GM20000 (cell line): ENCODE results near the gene TMEM151B.

Experiments
- DNase-seq: peaks from one replicate; pipeline ENCODE4 v3.0.0; 2012; ENCODE audit warnings: low spot score
- CTCF ChIP-seq: IDR thresholded peaks from 2 replicates; pipeline ENCODE4 v1.5.1; 2012; ENCODE audit warnings: mild to moderate bottlenecking, control low read depth; ENCODE audit errors: extremely low read depth, missing control alignments

Gene TMEM151B

GRCh38 chr6:44264154-44265006, 5.9 kb upstream of the TMEM151B start:
- TF ChIP-seq CTCF: no peak
- peak; percentile 78 for DNase-seq

DNA sequence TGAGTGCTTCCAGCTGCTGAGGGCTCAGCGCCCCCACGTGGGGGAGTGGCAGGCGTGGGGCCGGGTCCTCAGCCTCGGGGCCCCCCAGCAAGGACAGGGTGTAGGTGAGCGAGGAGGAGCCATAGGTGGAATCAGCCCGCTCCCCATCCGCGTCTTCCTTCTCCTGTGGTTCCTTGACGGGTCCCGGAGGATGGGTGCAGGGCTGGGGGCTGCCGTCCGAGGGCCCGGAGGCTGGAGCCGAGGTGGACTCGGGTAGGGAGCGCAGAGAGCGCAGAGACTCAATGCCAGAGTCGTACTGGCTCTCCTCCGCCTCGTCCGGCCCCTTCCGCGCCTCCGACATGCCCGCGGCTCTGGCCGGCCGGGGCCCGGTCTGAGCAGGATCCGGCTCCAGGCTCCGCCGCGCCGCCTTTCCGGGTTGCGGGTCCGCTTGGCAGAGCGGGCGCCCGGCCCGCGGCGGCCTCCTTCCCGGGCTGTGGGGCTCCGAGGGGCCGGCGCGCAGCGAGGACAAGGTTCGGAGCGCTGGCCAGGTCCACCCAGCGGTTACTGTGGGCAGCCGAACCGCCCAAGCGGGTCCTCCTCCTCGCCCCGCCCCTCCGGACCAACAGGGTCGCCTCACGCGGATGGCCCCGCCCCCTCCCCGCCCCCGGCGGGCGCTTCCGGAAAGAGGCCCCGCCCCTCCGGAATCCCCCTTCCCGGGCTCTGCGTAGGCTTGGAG, 5.1 kb upstream of the TMEM151B start, which contains the start of gene NFKBIE:
Gene NFKBIE (minus strand): TSS at position 545 of the 715 bp plus-strand sequence. CDS start 205 bp downstream, at position 340.
- TF ChIP-seq CTCF: peak; percentile 53
- DNase-seq: peak; percentile 96

- no peak for DNase-seq
- no peak for TF ChIP-seq CTCF
Measured at GRCh38 chr6:44265722-44266233, 4.5 kb upstream of the TMEM151B start.

DNA sequence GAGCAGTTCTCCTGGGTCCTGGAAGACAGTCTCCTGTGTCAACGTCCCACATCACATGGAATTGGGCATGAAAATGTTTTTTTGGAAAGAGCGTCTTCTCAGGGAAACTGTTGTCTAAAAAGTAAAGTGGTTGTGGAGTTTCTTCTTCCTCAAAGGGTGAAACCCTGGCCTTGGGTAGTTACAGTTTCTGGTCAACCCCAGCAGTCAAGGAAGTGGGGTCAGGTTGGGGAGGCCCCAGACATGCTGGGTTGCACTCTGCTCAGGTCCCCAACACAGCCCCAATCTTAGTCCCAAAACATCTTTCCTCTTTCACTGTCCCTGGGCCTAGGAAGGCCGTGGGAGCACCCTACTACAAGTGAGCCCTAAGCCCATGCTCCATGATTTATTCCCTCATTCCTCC, 3.9 kb upstream of the TMEM151B start:
- no peak for TF ChIP-seq CTCF
- DNase-seq: peak; percentile 88

DNA sequence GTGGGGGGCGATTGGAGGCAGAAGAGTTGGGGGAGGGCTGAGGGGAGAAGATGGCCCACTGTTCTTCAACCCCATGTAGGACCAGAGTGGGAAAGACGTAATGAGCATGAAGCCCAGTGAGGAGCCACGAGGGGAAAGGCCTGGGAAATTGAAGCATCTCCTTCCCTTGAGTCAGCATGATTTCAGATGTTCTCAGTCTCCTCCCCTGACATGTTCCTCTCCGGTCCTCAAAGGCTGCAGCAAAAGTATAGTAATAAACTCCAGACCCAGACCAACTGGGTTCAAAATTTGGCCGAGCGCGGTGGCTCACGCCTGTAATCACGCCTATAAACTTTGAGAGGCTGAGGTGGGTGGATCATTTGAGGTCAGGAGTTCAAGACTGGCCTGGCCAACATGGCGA, 3.0 kb upstream of the TMEM151B start:
- no peak for TF ChIP-seq CTCF
- no peak for DNase-seq

- TF ChIP-seq CTCF: peak; percentile 93
- peak; percentile 80 for DNase-seq
Measured at GRCh38 chr6:44268095-44268628, 2.1 kb upstream of the TMEM151B start.
